GOT3 (cell line): Measurements from ENCODE around the gene RPP25L.

Experiments used
- DNase-seq: peaks from one replicate; lab custom pipeline; 2025; ENCODE audit warnings: mixed read lengths; lab: John Stamatoyannopoulos, UW

RPP25L gene

DNA sequence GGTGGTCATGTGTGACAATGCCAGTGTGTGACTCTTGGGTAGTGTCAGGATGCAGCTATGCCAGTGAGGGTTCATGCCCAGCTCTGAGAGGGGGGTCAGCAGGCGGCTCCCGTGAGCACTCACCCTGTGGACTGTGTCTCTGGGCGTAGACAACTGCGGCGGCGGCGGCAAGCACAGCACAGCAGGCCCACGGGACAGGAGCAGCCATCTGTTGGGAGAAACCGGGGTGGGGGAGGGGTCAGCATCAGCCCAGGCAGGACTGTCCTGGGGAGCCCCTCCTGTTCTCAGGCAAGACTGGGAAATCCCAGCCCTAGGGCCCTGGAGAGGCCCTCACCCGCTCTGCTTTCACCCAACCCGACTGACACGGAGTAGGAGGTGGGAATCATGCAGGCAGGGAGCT lies 43.1 kb downstream of the RPP25L start:
- DNase-seq: no peak

DNA sequence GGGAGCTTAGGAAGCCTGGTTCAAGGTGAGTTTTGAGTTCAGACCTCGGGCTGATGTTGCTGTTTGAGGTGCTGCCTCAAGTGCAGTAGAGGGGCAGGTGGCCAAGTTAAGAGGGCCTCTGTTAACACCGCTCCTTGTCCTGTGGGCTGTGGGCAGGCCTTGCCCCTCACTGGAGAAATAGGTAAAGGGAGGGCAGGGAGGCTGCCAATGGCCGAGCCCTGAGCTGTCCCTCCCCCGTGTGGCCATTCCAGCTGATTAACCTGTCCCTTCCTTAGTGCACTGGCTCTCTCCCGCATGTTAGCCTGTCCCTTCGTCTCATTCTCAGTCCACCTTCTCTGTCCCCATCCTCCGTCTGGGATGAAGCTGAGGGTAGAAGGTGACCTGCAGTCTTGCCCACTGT lies 43.8 kb downstream of the RPP25L start:
- DNase-seq: no peak

DNA sequence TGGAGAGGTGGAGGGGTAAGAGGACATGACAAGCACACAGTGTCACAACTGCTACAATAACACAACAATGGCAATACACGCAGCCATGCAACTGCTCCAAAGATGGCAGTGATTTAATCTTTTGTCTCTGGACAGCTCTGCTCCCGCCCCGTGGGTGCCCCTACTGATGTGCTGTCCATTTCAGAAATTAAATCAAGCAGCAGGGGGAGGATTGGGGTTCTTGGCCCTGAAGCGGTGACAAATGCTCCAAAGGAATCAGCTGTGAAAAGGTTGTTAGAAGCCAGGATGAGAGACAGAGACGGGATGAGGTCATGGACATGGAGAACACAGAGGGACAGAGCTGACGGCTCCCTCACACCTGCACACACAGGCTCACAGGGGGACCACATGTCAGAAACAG lies 44.9 kb downstream of the RPP25L start:
- DNase-seq: no peak

GRCh38 chr9:34566322-34566721 lies 45.6 kb downstream of the RPP25L start:
- DNase-seq: no peak

- no peak for DNase-seq
Observed at GRCh38 chr9:34565856-34566255, 46.0 kb downstream of the RPP25L start.

DNA sequence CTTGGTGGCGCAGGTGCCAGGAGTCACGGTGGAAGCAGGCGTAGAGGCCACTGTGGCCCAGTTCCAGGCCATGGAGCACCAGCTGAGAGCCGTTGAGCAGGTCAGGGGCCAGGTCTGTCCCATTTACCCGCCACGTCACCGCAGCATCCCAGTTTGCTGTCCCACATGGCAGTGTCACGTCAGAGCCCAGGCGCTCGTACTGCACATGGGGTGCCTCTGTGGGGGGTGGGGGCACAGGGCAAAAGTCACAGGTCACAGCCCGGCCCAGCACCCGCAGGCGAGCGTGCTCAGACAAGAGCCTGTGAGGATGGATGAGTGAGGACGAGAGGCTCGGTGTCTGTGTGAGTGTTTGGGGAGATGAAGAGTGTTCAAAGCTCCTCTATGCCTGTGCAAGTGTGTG lies 47.3 kb downstream of the RPP25L start:
- DNase-seq: no peak

GRCh38 chr9:34563262-34563661 lies 48.6 kb downstream of the RPP25L start:
- no peak for DNase-seq

DNA sequence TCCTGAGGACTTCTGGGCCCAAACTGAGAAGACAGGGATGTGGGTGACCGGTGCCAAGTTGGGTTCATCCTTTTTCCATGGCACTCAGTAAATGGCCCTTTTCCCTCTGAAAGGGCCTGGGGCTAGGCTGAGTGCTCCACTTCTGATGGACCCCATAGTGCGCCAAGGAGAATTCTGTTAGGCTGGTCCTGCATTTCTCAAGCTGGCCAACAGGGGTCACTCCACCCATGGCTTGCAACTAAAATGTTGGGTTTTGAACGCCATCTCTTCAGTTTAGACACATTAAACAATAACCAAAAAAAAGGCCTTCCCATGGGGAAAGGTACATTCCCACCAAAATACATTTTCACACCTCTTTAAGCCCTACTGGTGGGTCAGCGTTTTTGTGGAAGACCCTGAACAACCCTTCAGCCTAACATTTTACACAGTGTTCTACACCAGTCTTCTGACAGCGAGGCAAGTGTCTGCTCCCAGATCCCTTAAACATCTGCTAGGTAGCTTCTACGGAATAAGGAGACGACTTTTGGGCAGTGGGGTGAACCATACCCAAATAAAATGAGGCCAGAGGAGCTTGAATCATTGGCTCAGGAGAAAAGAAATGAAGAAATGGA lies 49.7 kb downstream of the RPP25L start:
- DNase-seq: no peak

- no peak for DNase-seq
Observed at GRCh38 chr9:34560599-34561214, 51.2 kb downstream of the RPP25L start.
